IMR-90 (cell line): ENCODE results near the gene BHLHA9. TPM values are rescaled to one million over a fixed set of nuclear protein-coding genes. Genes with fewer than 3 reads are reported as not detected.

Experiments
- ATAC-seq: fragments of 200-7000 bp; cut with Tn5 transposase; 2 replicates; pipeline ENCODE4 v1.9.1; 2020; ENCODE audit warnings: low read depth, mild to moderate bottlenecking, moderate library complexity
- BruUV-seq: library from RNA; stranded (reverse); fragments of 400-500 nt; replicated peaks from 2 replicates; lab custom pipeline; 2021; lab: Mats Ljungman, UMichigan
- CTCF ChIA-PET: fragments of 300-600 bp; formaldehyde crosslinking; extraction: SDS; loops from one replicate; lab custom pipeline; 2021; ENCODE audit warnings: antibody characterized with exemption; lab: Yijun Ruan, JAX
- POLR2A ChIA-PET: fragments of 300-600 bp; sonication (Branson Sonifier 250); formaldehyde crosslinking; loops from one replicate; lab custom pipeline; 2022; ENCODE audit warnings: antibody characterized with exemption; ENCODE audit not compliant: unreplicated experiment; lab: Charles Lee
- DNase-seq: peaks from one replicate; pipeline ENCODE4 v3.0.0; 2013
- H2AFZ ChIP-seq: replicated peaks from 2 replicates; pipeline ENCODE3; 2013; ENCODE audit warnings: low read length, mild to moderate bottlenecking; ENCODE audit not compliant: poor library complexity
- H2AK5ac ChIP-seq: 2 replicates; pipeline ENCODE4 v1.6.1; 2013; ENCODE audit warnings: low read depth, low read length, inconsistent platforms
- H2AK9ac ChIP-seq: replicated peaks from 2 replicates; pipeline ENCODE3; 2013; ENCODE audit warnings: mild to moderate bottlenecking, low read depth, low read length, moderate library complexity; ENCODE audit not compliant: poor library complexity
- H2BK120ac ChIP-seq: 2 replicates; pipeline ENCODE4 v1.6.1; 2013; ENCODE audit warnings: low read depth, low read length, inconsistent platforms
- H2BK15ac ChIP-seq: 3 replicates; pipeline ENCODE4 v1.6.1; 2013; ENCODE audit warnings: low read depth, low read length, inconsistent platforms
- H2BK20ac ChIP-seq: 2 replicates; pipeline ENCODE4 v1.6.1; 2013; ENCODE audit warnings: low read depth, mild to moderate bottlenecking, inconsistent platforms, low read length, moderate library complexity
- H2BK5ac ChIP-seq: 2 replicates; pipeline ENCODE4 v1.6.1; 2013; ENCODE audit warnings: mild to moderate bottlenecking, low read depth, low read length, inconsistent platforms; ENCODE audit not compliant: poor library complexity, severe bottlenecking
- H3K14ac ChIP-seq: replicated peaks from 2 replicates; pipeline ENCODE4 v1.6.1; 2013; ENCODE audit warnings: low read depth, low read length, inconsistent platforms
- H3K18ac ChIP-seq: 2 replicates; pipeline ENCODE4 v1.6.1; 2013; ENCODE audit warnings: low read depth, low read length, control low read depth
- H3K23ac ChIP-seq: 2 replicates; pipeline ENCODE4 v1.6.1; 2013; ENCODE audit warnings: low read depth, low read length, inconsistent platforms
- H3K27ac ChIP-seq: 2 replicates; pipeline ENCODE4 v1.5.1; 2013; ENCODE audit warnings: mild to moderate bottlenecking, control low read depth, low read length; ENCODE audit not compliant: insufficient read depth
- H3K27me3 ChIP-seq: 2 replicates; pipeline ENCODE4 v1.6.1; 2013; ENCODE audit warnings: low read length; ENCODE audit not compliant: control insufficient read depth, insufficient read depth
- H3K36me3 ChIP-seq: 2 replicates; pipeline ENCODE4 v1.6.1; 2013; ENCODE audit warnings: low read length, mixed read lengths; ENCODE audit not compliant: control insufficient read depth, insufficient read depth
- H3K4ac ChIP-seq: 2 replicates; pipeline ENCODE4 v1.6.1; 2013; ENCODE audit warnings: low read depth, low read length, inconsistent platforms
- H3K4me1 ChIP-seq: 2 replicates; pipeline ENCODE4 v1.6.1; 2013; ENCODE audit warnings: low read length, mixed read lengths; ENCODE audit not compliant: control insufficient read depth, insufficient read depth
- H3K4me2 ChIP-seq: 2 replicates; pipeline ENCODE4 v1.6.1; 2013; ENCODE audit warnings: low read depth, mild to moderate bottlenecking, control low read depth, low read length, moderate library complexity
- H3K4me3 ChIP-seq: 2 replicates; pipeline ENCODE4 v1.5.1; 2013; ENCODE audit warnings: low read depth, mild to moderate bottlenecking, control low read depth, low read length, moderate library complexity; ENCODE audit not compliant: insufficient read depth
- H3K56ac ChIP-seq: 2 replicates; pipeline ENCODE4 v1.6.1; 2013; ENCODE audit warnings: low read length, inconsistent platforms; ENCODE audit not compliant: insufficient read depth; ENCODE audit errors: extremely low read depth
- H3K79me1 ChIP-seq, 2 experiments: 2 replicates each; pipeline ENCODE4 v1.6.1; 2013; ENCODE audit warnings: low read length in 2 of 2, inconsistent platforms in 1 of 2, low read depth in 1 of 2
- H3K9ac ChIP-seq: 2 replicates; pipeline ENCODE4 v1.6.1; 2013; ENCODE audit warnings: low read depth, low read length, control low read depth
- H3K9me1 ChIP-seq: 2 replicates; pipeline ENCODE4 v1.6.1; 2013; ENCODE audit warnings: low read length, inconsistent platforms; ENCODE audit not compliant: insufficient read depth
- H3K9me3 ChIP-seq: 2 replicates; pipeline ENCODE4 v1.6.1; 2013; ENCODE audit warnings: low read length; ENCODE audit not compliant: control insufficient read depth, insufficient read depth
- H4K20me1 ChIP-seq: 2 replicates; pipeline ENCODE4 v1.6.1; 2013; ENCODE audit warnings: low read length, inconsistent platforms; ENCODE audit not compliant: insufficient read depth
- H4K5ac ChIP-seq: 2 replicates; pipeline ENCODE4 v1.6.1; 2013; ENCODE audit warnings: mild to moderate bottlenecking, low read depth, low read length, control low read depth
- H4K8ac ChIP-seq, 2 experiments: 2 replicates each; pipeline ENCODE4 v1.6.1; 2013; ENCODE audit warnings: low read depth in 2 of 2, low read length in 2 of 2, control low read depth in 1 of 2, inconsistent platforms in 1 of 2
- H4K91ac ChIP-seq: 2 replicates; pipeline ENCODE4 v1.6.1; 2013; ENCODE audit warnings: low read depth, low read length, inconsistent platforms; ENCODE audit not compliant: insufficient read depth
- CEBPB ChIP-seq: IDR thresholded peaks from 2 replicates; pipeline ENCODE4 v1.6.1; 2012; ENCODE audit warnings: low read depth, low read length, improper control_type of control experiment
- CHD1 ChIP-seq: IDR thresholded peaks from 2 replicates; pipeline ENCODE4 v1.6.1; 2012; ENCODE audit warnings: low read depth, low read length, improper control_type of control experiment
- MAFK ChIP-seq: IDR thresholded peaks from 2 replicates; pipeline ENCODE4 v1.6.1; 2012; ENCODE audit warnings: low read depth, low read length, improper control_type of control experiment
- MAZ ChIP-seq: IDR thresholded peaks from 2 replicates; pipeline ENCODE4 v1.6.1; 2012; ENCODE audit warnings: low read depth, mild to moderate bottlenecking, low read length, improper control_type of control experiment, moderate library complexity, borderline replicate concordance
- NFE2L2 ChIP-seq: fragments of 150-350 bp; IDR thresholded peaks from 2 replicates; pipeline ENCODE4 v1.6.1; 2016; ENCODE audit warnings: low read depth, mild to moderate bottlenecking, low read length
- POLR2A ChIP-seq: IDR thresholded peaks from 2 replicates; pipeline ENCODE4 v1.6.1; 2012; ENCODE audit warnings: mild to moderate bottlenecking, low read depth, low read length
- RAD21 ChIP-seq: IDR thresholded peaks from 2 replicates; pipeline ENCODE4 v1.6.1; 2012; ENCODE audit warnings: low read length, improper control_type of control experiment
- RCOR1 ChIP-seq: IDR thresholded peaks from 2 replicates; pipeline ENCODE4 v1.6.1; 2012; ENCODE audit warnings: mild to moderate bottlenecking, low read length, improper control_type of control experiment; ENCODE audit not compliant: insufficient replicate concordance
- RFX5 ChIP-seq: IDR thresholded peaks from 2 replicates; pipeline ENCODE4 v1.8.0; 2012; ENCODE audit warnings: low read depth, mild to moderate bottlenecking, low read length, moderate library complexity
- SMC3 ChIP-seq: fragments of 150-350 bp; IDR thresholded peaks from 2 replicates; pipeline ENCODE4 v1.6.1; 2016; ENCODE audit warnings: low read depth, mild to moderate bottlenecking, antibody characterized with exemption, low read length, moderate library complexity
- WGBS, 2 experiments: methylation state at CpG; one replicate each; pipeline versions ENCODE4 v1.1.5 to v1.1.7; 2013; ENCODE audit warnings: missing lambda C conversion rate in 2 of 2; ENCODE audit not compliant: insufficient read length in 1 of 2; ENCODE audit errors: extremely low coverage in 2 of 2; 5-methylcytosine and 5-hydroxymethylcytosine counted together
- dilution Hi-C: fragments of 300-500 bp; cut with HindIII; formaldehyde crosslinking; loops from one replicate; pipeline ENCODE4 v1.14.3; 2018; ENCODE audit warnings: low sequenced_read_pairs; ENCODE audit not compliant: unreplicated experiment
- in situ Hi-C: fragments of 300-500 bp; cut with MboI; formaldehyde crosslinking; loops from 3 replicates; pipeline ENCODE4 v1.14.3; 2019; ENCODE audit warnings: low sequenced_read_pairs, inconsistent platforms, mixed read lengths
- intact Hi-C: fragments of 100-400 bp; cut with micrococcal nuclease; formaldehyde crosslinking; loops from 2 replicates; pipeline ENCODE4 v1.10.0; 2022
- polyA plus RNA-seq, 3 experiments: library from polyadenylated mRNA; depleted of rRNA; stranded (reverse); fragments of >200 nt; gene quantifications; 2 replicates each; pipeline ENCODE4 v1.2.3, GENCODE V29; 2012; ENCODE audit warnings: low replicate concordance in 1 of 3
- total RNA-seq: library from RNA; depleted of rRNA; stranded (reverse); fragments of >200 nt; gene quantifications from 2 replicates; pipeline ENCODE4 v1.2.3, GENCODE V29; 2012
- TF ChIP-seq, protein P1 (sequence below): fragments of 150-350 bp; IDR thresholded peaks from 2 replicates; pipeline ENCODE4 v1.6.1; 2016; ENCODE audit warnings: low read depth, mild to moderate bottlenecking, low read length, moderate library complexity, borderline replicate concordance

Gene BHLHA9
- total and polyA plus RNA-seq, 2 of the 4 experiments (the other 2 are of a cell fraction) = not detected

DNA sequence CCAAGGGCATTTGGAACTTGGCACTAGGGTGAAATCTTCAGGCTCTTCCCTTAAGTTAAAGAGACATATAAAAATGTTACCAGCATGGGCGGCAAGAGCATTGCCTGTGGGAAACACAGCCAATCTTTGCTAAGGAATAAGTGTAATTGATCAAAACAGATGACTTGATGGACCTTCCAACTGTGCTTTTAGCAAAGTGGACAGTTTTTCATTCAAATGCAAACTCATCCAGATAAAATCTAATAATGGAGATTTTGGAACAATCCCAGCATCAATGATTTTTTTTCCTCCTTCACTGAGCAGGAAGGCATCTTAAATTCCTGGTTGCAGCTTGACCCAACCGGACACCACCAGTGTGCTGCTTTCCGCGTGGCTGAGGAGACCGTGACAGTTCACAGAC, 42.9 kb upstream of the BHLHA9 start:
- H3K56ac ChIP-seq = no peak overlapping the region
- H2AK9ac ChIP-seq = no peak overlapping the region
- H3K9me1 ChIP-seq = no peaks in the 10 kb centered on the region
- no peak overlapping the region for H4K8ac ChIP-seq
- no peaks in the 10 kb centered on the region for H3K79me1 ChIP-seq
- H3K36me3 ChIP-seq = no peaks in the 10 kb centered on the region
- H4K5ac ChIP-seq = no peak overlapping the region
- H4K91ac ChIP-seq = no peak overlapping the region
- DNase-seq (no peak), ATAC-seq (no peak)
- peaks cover 1% of the 10 kb centered on the region for H3K4me1 ChIP-seq
- no TSS peak for BruUV-seq
- no peak overlapping the region for H3K9ac ChIP-seq
- no peak overlapping the region for H2BK15ac ChIP-seq
- no peak overlapping the region for H2BK120ac ChIP-seq
- H2BK5ac ChIP-seq = no peak overlapping the region
- intact Hi-C loops (no loop called here), in situ Hi-C loops (no loop called here), dilution Hi-C loops (no loop called here)
- peaks cover 6% of the 10 kb centered on the region for H4K20me1 ChIP-seq
- POLR2A ChIA-PET = no interaction called here
- no peak overlapping the region for H3K4me2 ChIP-seq
- no peak overlapping the region for H2BK20ac ChIP-seq
- CTCF ChIA-PET = no interaction called here
- no peak overlapping the region for H3K23ac ChIP-seq
- no peak overlapping the region for H3K4ac ChIP-seq
- no peak overlapping the region for H3K14ac ChIP-seq
- peaks cover 2% of the 10 kb centered on the region; the same call in 1 of the 2 replicates for H3K9me3 ChIP-seq
- H2AFZ ChIP-seq = no peak overlapping the region
- H2AK5ac ChIP-seq = no peak overlapping the region
- TF ChIP-seq NFE2L2 = no peak
- no peak for TF ChIP-seq SMC3
- TF ChIP-seq MAZ = no peak
- no peak for TF ChIP-seq POLR2A
- no peak for TF ChIP-seq MAFK
- no peak for TF ChIP-seq RAD21
- no peak for TF ChIP-seq RFX5
- no peak for TF ChIP-seq CEBPB
- no peak for TF ChIP-seq RCOR1
- TF ChIP-seq CHD1 = no peak
- TF ChIP-seq, protein P1, sequence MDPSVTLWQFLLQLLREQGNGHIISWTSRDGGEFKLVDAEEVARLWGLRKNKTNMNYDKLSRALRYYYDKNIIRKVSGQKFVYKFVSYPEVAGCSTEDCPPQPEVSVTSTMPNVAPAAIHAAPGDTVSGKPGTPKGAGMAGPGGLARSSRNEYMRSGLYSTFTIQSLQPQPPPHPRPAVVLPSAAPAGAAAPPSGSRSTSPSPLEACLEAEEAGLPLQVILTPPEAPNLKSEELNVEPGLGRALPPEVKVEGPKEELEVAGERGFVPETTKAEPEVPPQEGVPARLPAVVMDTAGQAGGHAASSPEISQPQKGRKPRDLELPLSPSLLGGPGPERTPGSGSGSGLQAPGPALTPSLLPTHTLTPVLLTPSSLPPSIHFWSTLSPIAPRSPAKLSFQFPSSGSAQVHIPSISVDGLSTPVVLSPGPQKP = no peak
- H3K27ac ChIP-seq = no peak overlapping the region
- H3K27me3 ChIP-seq = peaks cover 72% of the 10 kb centered on the region
- WGBS, 2 experiments = 79% methylated on average over 4 of the region's 5 CpGs; no CpG with 5 or more reads in 1 of the 2 experiments
- H3K4me3 ChIP-seq = no peak overlapping the region
- no peak overlapping the region for H3K18ac ChIP-seq
